ENCODE data around the gene SIX2. TPM values are rescaled to one million over a fixed set of nuclear protein-coding genes. Genes with fewer than 3 reads are reported as not detected.

SIX2 gene
- total RNA-seq, 1 experiment from 2014 or later, result 12.2 TPM

GRCh38 chr2:44967727-44968432, 41.4 kb downstream of the SIX2 start:
- DNase-seq (ENCODE audit: low read depth), result no peak

DNA sequence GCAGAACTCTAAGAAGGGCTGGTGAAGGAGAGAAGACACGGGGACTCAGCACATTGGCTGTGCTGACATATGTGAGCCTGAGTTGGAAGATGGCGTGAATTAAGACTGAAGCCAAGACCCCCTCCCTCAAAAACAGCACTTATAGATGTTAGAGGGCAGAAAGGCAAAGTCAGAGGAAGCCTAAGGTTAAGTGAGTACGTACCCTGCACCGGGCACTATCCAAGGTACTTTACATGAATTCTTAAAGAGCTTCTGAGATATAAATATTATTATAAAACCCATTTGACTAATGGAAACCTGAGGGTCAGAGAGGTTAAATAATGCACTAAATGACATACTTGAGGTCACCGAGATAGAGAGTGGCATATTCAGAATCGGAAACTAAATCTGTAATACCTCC, 42.2 kb downstream of the SIX2 start:
- no peak for DNase-seq (ENCODE audit: low read depth)

- no peak for DNase-seq (ENCODE audit: low read depth)
Measured at GRCh38 chr2:44965684-44966083, 43.6 kb downstream of the SIX2 start.

DNA sequence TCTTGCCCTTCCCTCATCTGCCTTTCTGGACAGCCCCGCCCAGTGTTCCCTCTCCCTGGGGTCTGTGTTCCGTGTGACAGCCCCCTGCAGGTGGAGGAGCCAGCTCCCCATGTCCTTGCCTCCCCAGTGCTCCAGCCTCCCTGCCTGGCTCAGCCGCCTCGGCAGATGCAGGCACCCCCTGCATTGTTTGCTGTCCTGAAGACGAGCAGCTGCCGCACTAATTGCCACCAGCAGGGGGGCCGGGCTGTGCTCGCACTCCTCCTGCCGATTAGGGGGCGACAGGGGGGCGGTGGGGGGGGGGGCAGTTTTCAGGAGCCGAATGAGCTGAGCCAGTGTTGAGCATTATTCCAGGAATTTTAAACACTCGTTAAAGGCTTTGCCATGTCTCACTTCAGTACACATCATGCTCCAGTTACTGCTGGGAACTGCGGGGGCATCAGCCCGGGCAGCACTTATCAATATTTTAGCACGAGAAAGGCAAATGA, 44.5 kb downstream of the SIX2 start:
- no peak for DNase-seq (ENCODE audit: low read depth)

DNA sequence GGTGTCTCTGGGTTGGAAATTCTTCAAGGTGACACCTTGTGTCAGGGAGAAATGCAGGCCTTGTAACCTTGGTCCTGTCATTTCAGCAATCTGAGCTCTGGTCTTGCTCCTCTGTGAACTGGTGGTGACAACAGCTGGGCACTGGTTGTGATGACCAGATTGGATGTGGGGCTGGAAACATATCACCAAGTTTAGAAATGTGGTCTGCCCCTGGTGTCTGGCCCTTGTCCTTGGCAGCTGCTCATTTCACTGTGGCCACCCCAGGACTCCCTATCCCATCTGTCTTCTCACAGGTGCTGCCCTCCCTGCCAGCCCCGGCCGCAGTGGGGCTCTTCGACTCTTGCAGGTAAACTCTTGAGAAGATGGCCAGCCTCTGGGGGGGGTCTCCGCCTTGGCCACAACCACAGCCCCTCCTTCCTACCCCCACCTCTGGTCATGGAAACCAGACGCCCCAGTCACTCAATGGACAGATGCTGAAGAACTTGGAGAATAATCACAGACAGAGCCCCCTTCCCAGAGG, 47.0 kb downstream of the SIX2 start:
- DNase-seq (ENCODE audit: low read depth), result no peak

- no peak for DNase-seq (ENCODE audit: low read depth)
Measured at GRCh38 chr2:44960871-44961270, 48.4 kb downstream of the SIX2 start.

GRCh38 chr2:44959855-44960254, 49.4 kb downstream of the SIX2 start:
- DNase-seq (ENCODE audit: low read depth), result no peak

GRCh38 chr2:44957656-44958327, 51.5 kb downstream of the SIX2 start:
- no peak for DNase-seq (ENCODE audit: low read depth)

- no peak for DNase-seq (ENCODE audit: low read depth)
Measured at GRCh38 chr2:44956843-44957242, 52.4 kb downstream of the SIX2 start.

DNA sequence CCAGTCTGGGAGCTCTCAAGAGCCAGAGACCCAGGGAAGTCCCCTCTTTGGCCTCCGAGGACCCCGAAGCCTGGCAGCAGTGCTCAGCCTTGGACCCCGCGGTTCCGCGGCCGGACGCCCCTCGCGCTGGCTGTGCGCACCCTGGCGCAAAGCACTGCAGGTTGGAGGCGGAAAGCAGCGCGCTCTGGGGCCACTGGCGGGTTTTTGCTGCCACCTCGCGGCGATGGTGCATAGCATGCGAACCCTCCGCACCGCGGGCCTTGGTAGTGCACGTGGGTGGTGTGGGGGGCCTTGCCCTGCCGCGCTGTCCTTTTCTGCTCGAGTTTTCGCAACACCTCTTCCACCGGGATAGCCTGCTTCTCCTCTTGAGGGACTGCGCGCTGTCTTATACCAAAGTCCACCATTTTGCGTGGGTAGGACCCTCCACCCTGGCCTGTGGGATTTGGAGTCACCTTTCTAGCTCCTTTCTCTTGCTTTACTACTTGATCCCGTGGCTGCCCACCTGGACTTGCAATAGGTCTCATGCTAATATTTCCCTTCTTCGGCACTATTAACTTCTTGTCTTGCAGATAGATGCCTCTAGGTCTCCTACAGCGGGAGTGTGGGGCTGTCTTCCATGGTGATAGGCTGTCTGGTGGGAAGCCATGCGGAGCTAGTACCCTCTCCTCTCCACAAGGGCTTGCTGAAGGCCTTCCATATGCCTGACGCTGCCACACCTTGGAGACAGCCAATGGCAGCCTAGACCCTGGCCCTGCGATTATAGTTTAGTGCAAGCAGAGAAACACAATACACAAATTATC, 53.5 kb downstream of the SIX2 start:
- peak; percentile 83 for DNase-seq (ENCODE audit: low read depth)

Other genes starting within 250 kb of the SIX2 start
- 0.24 TPM in 1 of 2 replicates, not detected in the other for gene SIX3, start 67.8 kb downstream of the SIX2 start, total RNA-seq (2014; rRNA removed; shearing (Covaris generic))